ENCODE measurements around the gene ORC4.

ORC4 gene

DNA sequence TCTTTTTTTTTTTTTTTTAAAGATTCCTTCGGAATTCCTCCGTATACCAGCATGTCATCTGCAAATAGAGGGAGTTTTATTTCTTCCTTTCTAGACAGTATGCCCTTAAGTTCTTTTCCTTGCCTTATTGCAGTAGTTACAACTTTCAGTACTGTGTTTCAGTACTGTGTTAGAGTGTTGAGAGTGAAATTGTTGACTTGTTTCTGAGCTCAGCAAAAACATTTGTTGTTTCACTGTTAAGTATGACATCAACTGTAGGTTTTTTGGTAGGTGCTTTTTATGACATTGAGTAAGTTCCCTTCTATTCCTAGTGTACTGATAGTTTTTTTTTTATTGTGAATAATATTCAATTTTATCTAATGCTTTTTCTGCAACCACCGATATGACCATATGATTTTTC, 131.9 kb downstream of the ORC4 start:
- H3K4me1 ChIP-seq (ENCODE audit: insufficient read depth, insufficient read length): no peaks in the 10 kb centered on the region
- H3K9ac ChIP-seq (ENCODE audit: insufficient read length, low read depth): no peak overlapping the region
- DNase-seq (ENCODE audit: low read depth, low spot score): no peak
- H3K36me3 ChIP-seq (ENCODE audit: insufficient read depth, insufficient read length, low read length): no peaks in the 10 kb centered on the region
- H3K9me3 ChIP-seq (ENCODE audit: insufficient read depth, low read length): no peaks in the 10 kb centered on the region
- H3K27me3 ChIP-seq (ENCODE audit: insufficient read depth, insufficient read length): no peaks in the 10 kb centered on the region
- H3K4me3 ChIP-seq (ENCODE audit: insufficient read length, low read depth): no peak overlapping the region
- TF ChIP-seq YY1 (IDR thresholded peaks at IDR 0.05; ENCODE audit: insufficient read depth, insufficient read length): no peak
- no peak for TF ChIP-seq ZNF274 (IDR thresholded peaks at IDR 0.05; ENCODE audit: low read depth, low read length)
- TF ChIP-seq SUZ12 (IDR thresholded peaks at IDR 0.05; ENCODE audit: extremely low read depth, insufficient read depth, insufficient read length): no peak

DNA sequence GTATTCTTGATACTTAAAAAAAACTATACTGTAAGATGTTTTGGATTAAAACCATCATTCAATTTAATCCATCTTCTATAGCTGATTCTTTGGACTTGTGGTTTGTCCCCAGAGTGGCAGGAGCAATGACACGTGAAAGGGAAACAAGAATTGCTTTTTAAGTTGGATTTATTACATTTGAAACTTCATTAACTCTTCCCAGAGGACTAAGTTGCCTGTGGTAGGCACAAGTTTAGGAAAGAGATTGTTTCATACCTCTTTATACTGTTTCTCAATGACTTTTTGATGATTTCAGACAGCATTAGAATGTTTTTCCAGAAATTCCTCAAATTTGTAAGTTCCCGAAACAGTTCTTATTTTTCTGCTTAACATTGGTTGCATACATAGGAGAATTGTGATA, 134.4 kb downstream of the ORC4 start:
- TF ChIP-seq YY1 (IDR thresholded peaks at IDR 0.05; ENCODE audit: insufficient read depth, insufficient read length): no peak
- no peak for TF ChIP-seq SUZ12 (IDR thresholded peaks at IDR 0.05; ENCODE audit: extremely low read depth, insufficient read depth, insufficient read length)
- TF ChIP-seq ZNF274 (IDR thresholded peaks at IDR 0.05; ENCODE audit: low read depth, low read length): no peak
- no peaks in the 10 kb centered on the region for H3K9me3 ChIP-seq (ENCODE audit: insufficient read depth, low read length)

DNA sequence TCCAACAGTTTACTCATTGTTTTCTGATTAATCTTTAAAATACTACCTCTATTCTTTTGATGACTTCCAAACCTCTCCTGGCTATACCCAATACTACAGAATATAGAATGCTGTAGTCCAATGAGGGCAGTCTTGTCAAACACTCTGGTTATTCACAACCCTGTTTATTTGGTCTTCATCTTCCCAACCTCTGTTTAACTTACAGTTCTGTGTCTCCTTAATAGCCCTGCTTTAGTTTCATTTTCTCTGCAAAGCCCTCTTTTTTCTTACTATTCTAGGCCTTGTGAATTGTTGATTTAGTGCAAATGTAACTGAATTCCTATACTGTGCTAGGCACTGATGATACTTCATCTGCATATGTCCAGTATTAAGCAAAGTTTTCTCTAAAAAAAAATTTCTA, 135.7 kb downstream of the ORC4 start:
- Histone ChIP-seq H3K4me3 (ENCODE audit: insufficient read length, low read depth) (no peak overlapping the region), H3K9me3 (ENCODE audit: insufficient read depth, low read length) (no peaks in the 10 kb centered on the region), H3K27me3 (ENCODE audit: insufficient read depth, insufficient read length) (no peaks in the 10 kb centered on the region), H3K4me1 (ENCODE audit: insufficient read depth, insufficient read length) (no peaks in the 10 kb centered on the region), H3K9ac (ENCODE audit: insufficient read length, low read depth) (no peak overlapping the region), H3K36me3 (ENCODE audit: insufficient read depth, insufficient read length, low read length) (no peaks in the 10 kb centered on the region)
- DNase-seq (ENCODE audit: low read depth, low spot score): no peak
- TF ChIP-seq ZNF274 (IDR thresholded peaks at IDR 0.05; ENCODE audit: low read depth, low read length) (no peak), SUZ12 (IDR thresholded peaks at IDR 0.05; ENCODE audit: extremely low read depth, insufficient read depth, insufficient read length) (no peak), YY1 (IDR thresholded peaks at IDR 0.05; ENCODE audit: insufficient read depth, insufficient read length) (no peak)

More for the DNA sequence above, 134.4 kb downstream of the ORC4 start:
- H3K4me1 ChIP-seq (ENCODE audit: insufficient read depth, insufficient read length): no peaks in the 10 kb centered on the region
- no peaks in the 10 kb centered on the region for H3K27me3 ChIP-seq (ENCODE audit: insufficient read depth, insufficient read length)
- no peak for DNase-seq (ENCODE audit: low read depth, low spot score)
- H3K9ac ChIP-seq (ENCODE audit: insufficient read length, low read depth): no peak overlapping the region
- no peaks in the 10 kb centered on the region for H3K36me3 ChIP-seq (ENCODE audit: insufficient read depth, insufficient read length, low read length)
- no peak overlapping the region for H3K4me3 ChIP-seq (ENCODE audit: insufficient read length, low read depth)

DNA sequence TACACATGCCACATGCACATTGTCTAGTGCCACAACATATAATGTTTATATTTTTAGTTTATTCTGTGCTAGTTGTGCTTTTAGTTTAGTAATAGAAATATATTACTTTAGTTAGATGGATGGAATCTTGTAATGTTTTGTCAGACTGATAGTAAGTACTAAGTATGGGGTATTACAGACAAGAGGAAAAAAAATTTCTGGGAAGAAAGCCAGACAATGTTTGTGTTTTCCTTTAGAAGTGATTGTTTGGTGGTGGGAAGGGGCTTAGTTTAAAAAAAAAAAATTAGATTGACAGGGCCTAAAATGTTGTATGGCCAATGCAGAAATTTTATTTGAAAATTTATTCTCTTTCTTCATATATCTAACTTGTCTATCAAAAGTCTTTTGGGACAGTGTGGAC, 137.9 kb downstream of the ORC4 start:
- Histone ChIP-seq H3K9ac (ENCODE audit: insufficient read length, low read depth) (no peak overlapping the region), H3K9me3 (ENCODE audit: insufficient read depth, low read length) (no peaks in the 10 kb centered on the region), H3K4me1 (ENCODE audit: insufficient read depth, insufficient read length) (no peaks in the 10 kb centered on the region), H3K36me3 (ENCODE audit: insufficient read depth, insufficient read length, low read length) (no peaks in the 10 kb centered on the region), H3K4me3 (ENCODE audit: insufficient read length, low read depth) (no peak overlapping the region), H3K27me3 (ENCODE audit: insufficient read depth, insufficient read length) (no peaks in the 10 kb centered on the region)
- TF ChIP-seq SUZ12 (IDR thresholded peaks at IDR 0.05; ENCODE audit: extremely low read depth, insufficient read depth, insufficient read length): no peak
- no peak for TF ChIP-seq ZNF274 (IDR thresholded peaks at IDR 0.05; ENCODE audit: low read depth, low read length)
- TF ChIP-seq YY1 (IDR thresholded peaks at IDR 0.05; ENCODE audit: insufficient read depth, insufficient read length): no peak
- DNase-seq (ENCODE audit: low read depth, low spot score): no peak
